Erythroblast (primary cell): ENCODE results near the gene GPANK1.

ENCODE experiments used
- GATA1 ChIP-seq: IDR thresholded peaks from 2 replicates; pipeline ENCODE4 v1.6.1; 2011; ENCODE audit warnings: low read depth, mild to moderate bottlenecking, control low read depth, low read length, moderate library complexity
- POLR2A ChIP-seq: IDR thresholded peaks from 2 replicates; pipeline ENCODE4 v1.6.1; 2011; ENCODE audit warnings: mild to moderate bottlenecking, low read length

DNA sequence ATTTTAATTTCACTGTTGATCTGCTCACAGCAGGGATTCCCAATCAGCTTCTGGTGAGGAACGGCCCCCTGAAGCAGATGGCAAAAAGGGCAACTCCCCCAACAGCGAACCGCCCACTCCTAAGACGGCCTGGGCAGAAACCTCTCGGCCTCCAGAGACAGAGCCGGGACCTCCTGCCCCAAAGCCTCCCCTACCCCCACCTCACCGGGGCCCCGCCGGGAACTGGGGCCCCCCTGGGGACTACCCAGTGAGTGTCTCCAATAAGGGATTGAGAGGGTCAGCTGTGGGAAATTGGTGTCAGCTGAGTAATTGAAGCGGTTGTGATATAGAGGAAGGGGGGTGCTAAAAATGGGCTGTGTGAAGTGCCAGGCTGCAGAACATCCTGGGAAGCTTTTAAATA is 37.8 kb downstream of the GPANK1 start:
- TF ChIP-seq POLR2A (no peak), GATA1 (no peak)
